Omental fat pad (tissue), 4 donors: ENCODE measurements around the gene SIRT3. TPM values are rescaled to one million over a fixed set of nuclear protein-coding genes. Genes with fewer than 3 reads are reported as not detected.

Source experiments
- ATAC-seq: fragments of 150-250 bp; one replicate; pipeline ENCODE4 v1.9.1; 2016; ENCODE audit warnings: mild to moderate bottlenecking, moderate library complexity; ENCODE audit not compliant: low FRiP score
- DNase-seq: peaks from one replicate; pipeline ENCODE4 v3.0.0-alpha.2; 2019; ENCODE audit warnings: low spot score
- total RNA-seq, 4 donors: library from RNA; depleted of rRNA; stranded (reverse); fragments of >200 nt; gene quantifications; one replicate each; pipeline ENCODE4 v1.1.0, GENCODE V29; 2016
- TF ChIP-seq, protein P1 (sequence below), 3 donors: fragments of 450-650 bp; IDR thresholded peaks; one replicate each; pipeline ENCODE4 v1.5.1; 2016 to 2017; ENCODE audit warnings: antibody characterized with exemption in 3 of 3, mild to moderate bottlenecking in 3 of 3, moderate library complexity in 2 of 3

Gene SIRT3
- total RNA-seq, 4 donors from 2014 or later, result 6.8 to 19.2 (median 12.2) TPM

DNA sequence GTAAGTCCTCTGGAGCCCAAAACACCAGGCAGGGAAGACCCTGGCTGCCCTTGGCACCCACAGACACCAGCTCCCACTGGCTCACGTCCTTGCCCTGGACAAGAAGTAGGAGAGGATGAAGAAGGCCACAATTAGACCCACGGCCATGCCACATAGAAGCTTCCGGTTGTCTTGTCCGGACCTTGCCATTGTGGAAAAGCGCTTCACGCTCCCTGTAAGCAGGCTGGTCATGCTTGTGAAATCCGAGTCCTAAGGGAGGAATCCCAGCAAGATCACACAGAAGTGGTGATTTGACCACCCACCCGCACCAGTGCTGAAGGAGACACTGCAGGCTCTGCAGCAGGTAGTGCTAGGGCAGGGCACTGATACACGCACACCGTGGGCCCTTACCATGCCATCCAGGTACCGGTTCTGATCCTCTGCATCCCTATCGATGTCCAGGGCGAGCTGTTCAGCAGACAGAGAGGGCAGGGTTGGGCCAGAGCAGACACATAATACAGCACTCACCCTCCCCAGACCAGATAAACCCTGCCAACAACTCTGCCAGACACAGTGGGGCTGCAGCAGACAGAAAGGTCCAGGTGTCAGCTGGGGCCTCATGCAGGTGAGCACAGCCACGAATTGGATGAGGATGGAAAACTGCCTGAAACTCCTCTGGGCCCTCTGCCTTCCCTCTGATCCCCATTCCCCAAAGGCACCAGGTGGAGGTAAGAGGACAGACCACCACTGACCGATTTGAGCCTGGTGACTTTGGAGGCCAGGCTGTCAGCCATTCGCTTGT is 30.7 kb downstream of the SIRT3 start:
- TF ChIP-seq, protein P1, sequence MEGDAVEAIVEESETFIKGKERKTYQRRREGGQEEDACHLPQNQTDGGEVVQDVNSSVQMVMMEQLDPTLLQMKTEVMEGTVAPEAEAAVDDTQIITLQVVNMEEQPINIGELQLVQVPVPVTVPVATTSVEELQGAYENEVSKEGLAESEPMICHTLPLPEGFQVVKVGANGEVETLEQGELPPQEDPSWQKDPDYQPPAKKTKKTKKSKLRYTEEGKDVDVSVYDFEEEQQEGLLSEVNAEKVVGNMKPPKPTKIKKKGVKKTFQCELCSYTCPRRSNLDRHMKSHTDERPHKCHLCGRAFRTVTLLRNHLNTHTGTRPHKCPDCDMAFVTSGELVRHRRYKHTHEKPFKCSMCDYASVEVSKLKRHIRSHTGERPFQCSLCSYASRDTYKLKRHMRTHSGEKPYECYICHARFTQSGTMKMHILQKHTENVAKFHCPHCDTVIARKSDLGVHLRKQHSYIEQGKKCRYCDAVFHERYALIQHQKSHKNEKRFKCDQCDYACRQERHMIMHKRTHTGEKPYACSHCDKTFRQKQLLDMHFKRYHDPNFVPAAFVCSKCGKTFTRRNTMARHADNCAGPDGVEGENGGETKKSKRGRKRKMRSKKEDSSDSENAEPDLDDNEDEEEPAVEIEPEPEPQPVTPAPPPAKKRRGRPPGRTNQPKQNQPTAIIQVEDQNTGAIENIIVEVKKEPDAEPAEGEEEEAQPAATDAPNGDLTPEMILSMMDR (IDR thresholded peaks at IDR 0.05), result no peak
- ATAC-seq, result no peak
- DNase-seq, result no peak

DNA sequence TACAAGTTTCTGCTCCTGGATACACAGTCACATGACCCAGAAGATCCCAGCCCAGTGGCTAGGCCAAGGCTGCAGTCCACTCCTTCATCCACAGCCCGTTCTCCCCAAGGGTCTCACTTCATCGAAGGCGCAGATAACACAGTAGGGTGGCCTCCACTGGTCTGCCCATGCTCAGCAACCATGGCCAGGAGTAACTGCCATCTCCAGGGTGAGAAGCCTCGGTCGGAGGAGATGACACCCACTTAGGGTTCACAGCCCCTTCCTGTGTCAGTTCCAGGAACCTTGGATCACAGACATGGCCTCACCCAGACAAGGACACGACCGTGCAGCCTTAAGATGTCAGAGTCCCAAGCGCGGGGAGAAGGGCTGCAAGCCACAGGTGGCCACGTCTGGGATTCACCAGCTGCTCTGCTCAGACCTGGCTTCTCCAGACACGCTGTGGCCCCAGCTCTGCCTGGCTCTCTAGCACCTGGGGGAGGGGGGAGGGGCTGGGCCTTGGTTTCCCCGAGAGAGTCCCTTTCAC is 31.5 kb downstream of the SIRT3 start:
- DNase-seq (no peak), ATAC-seq (no peak)
- TF ChIP-seq, protein P1 (IDR thresholded peaks at IDR 0.05), result no peak

DNA sequence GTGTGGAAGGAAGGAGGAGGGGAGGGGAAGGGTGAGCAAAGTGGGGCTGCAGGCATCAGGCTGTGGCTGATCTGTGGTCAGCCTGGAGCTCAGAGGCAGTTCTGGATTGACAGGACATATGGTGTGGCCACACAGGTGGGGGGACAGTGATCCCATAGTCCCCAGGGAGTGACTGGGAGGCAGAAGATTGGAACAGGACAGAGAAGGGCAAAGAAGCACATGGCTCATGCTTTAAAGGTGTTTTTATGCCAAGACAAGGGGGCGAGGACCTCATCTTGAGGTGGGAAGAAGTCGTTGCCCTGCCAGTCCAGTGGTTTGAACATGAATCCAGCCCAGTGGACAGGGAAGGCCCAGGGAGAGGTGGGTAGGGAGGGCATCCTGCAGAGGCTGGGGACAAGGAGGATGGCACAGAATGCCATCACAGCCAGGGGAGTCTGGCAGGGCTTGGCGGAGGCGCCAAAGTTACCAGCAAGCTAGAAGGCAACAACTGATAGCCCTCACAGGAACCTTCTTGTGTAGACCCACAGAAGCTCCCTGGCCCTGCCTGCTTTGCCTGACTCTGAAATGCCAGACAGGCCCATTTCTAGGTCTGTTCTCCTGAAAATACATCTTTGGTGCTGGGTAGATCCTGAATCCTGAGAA is 32.1 kb downstream of the SIRT3 start:
- TF ChIP-seq, protein P1 (IDR thresholded peaks at IDR 0.05), result no peak
- no peak for ATAC-seq
- DNase-seq, result no peak

DNA sequence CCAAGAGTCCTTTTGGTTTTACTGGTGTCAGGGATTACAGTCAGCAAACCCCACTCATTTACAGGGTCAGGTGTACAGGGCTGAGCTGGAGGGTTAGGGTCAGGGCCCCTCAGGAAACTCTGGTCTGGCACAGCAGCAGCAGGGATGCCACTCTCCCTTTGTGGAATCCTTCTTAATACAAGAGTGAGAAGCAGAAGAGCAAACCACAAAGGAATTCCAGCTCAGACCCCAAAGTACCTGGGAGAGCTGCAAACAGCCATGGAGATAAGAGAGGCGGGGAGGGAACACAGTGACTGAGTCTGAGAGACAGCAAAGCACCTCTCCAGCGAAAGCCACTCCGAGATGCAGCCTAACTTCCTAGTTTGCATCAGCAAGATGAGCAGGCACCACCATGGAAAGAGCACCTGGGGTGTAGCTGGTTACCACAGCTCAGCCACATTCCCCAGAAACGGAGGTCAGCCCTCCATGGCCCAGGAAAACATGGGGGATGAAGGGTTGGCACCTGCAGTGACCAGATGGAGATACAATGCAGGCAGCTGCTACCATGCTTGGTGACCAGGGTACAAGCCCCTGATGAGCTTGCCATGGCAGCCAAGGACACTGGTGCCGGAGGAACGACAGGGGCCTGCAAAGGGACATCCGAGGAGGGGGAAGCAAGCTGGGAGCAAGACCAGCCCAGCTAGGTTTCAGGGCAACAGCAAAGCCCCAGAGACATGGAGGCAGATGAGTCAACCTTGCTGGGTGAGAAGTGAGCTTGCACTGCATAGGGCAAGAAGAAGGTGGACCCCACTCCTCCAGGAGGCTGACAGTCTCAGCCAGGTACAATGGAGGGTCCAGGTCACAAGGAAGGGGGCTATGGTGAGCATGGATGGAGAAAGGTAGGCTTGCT is 32.8 kb downstream of the SIRT3 start:
- no peak for ATAC-seq
- TF ChIP-seq, protein P1 (IDR thresholded peaks at IDR 0.05), result no peak
- no peak for DNase-seq

DNA sequence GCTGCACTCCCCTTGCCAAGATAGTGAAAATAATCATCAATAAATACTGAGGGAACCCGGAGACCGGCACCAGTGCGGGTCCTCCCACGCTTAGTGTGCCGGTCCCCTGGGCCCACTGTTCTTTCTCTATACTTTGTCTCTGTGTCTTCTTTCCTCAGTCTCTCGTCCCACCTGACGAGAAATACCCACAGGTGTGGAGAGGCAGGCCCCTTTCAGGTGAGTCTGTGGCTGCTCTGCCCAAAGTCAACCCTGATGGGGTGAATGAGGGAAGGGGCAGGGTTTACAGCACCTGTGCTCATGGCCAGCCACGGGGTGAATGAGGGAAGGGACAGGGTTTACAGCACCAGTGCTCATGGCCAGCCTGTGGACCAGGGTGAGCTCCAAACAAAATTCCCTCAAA is 33.7 kb downstream of the SIRT3 start:
- ATAC-seq, result no peak
- TF ChIP-seq, protein P1 (IDR thresholded peaks at IDR 0.05), result no peak
- DNase-seq, result no peak

DNA sequence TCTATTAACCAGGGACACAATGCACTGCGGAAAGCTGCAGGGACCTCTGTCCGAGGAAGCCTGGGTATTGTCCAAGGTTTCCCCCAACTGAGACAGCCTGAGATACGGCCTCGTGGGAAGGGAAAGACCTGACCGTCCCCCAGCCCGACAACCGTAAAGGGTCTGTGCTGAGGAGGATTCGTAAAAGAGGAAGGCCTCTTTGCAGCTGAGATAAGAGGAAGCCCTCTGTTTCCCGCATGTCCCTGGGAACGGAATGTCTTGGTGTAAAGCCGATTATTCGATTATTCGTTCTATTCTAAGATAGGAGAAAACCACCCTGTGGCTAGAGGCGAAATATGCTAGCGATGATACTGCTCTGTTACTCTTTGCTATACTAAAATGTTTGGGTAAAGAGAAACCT is 34.2 kb downstream of the SIRT3 start:
- no peak for ATAC-seq

More for the DNA sequence above, 34.2 kb downstream of the SIRT3 start:
- TF ChIP-seq, protein P1 (IDR thresholded peaks at IDR 0.05), result no peak
- no peak for DNase-seq
